GM23248 (cell line): ENCODE measurements around the gene MARK1. TPM values are rescaled to one million over a fixed set of nuclear protein-coding genes. Genes with fewer than 3 reads are reported as not detected.
A peak's percentile ranks its signal among the peaks of the same experiment; 100 is the strongest.

Experiments used
- DNase-seq: peaks from one replicate; pipeline ENCODE4 v3.0.0-alpha.2; 2015
- H2AFZ ChIP-seq: fragments of 200-600 bp; sonication (generic); 2 replicates; pipeline ENCODE4 v1.6.1; 2016; ENCODE audit warnings: antibody characterized with exemption
- H3F3A ChIP-seq: fragments of 200-600 bp; sonication (generic); 2 replicates; pipeline ENCODE4 v1.6.1; 2016; ENCODE audit warnings: mild to moderate bottlenecking, antibody characterized with exemption, mixed run types; ENCODE audit not compliant: insufficient read depth
- H3K27ac ChIP-seq: fragments of 200-600 bp; sonication (generic); 2 replicates; pipeline ENCODE4 v1.5.1; 2016; ENCODE audit warnings: mild to moderate bottlenecking
- H3K27me3 ChIP-seq: fragments of 200-600 bp; sonication (generic); replicated peaks from 2 replicates; pipeline ENCODE4 v1.6.1; 2016; ENCODE audit warnings: mild to moderate bottlenecking; ENCODE audit not compliant: insufficient read depth
- H3K36me3 ChIP-seq: fragments of 200-600 bp; sonication (generic); 2 replicates; pipeline ENCODE4 v1.6.1; 2016; ENCODE audit warnings: low read depth, mild to moderate bottlenecking
- H3K4me1 ChIP-seq: fragments of 200-600 bp; sonication (generic); 2 replicates; pipeline ENCODE4 v1.6.1; 2016; ENCODE audit warnings: mild to moderate bottlenecking; ENCODE audit not compliant: insufficient read depth
- H3K4me2 ChIP-seq: fragments of 200-600 bp; sonication (generic); one replicate; pipeline ENCODE4 v1.6.1; 2016; ENCODE audit warnings: mild to moderate bottlenecking; ENCODE audit not compliant: unreplicated experiment
- H3K4me3 ChIP-seq: fragments of 200-600 bp; sonication (generic); 2 replicates; pipeline ENCODE4 v1.5.1; 2016; ENCODE audit warnings: mild to moderate bottlenecking
- H3K79me2 ChIP-seq: fragments of 200-600 bp; sonication (generic); 2 replicates; pipeline ENCODE4 v1.6.1; 2016; ENCODE audit warnings: mild to moderate bottlenecking; ENCODE audit not compliant: insufficient read depth
- H3K9ac ChIP-seq: fragments of 200-600 bp; sonication (generic); 2 replicates; pipeline ENCODE4 v1.6.1; 2016; ENCODE audit warnings: mild to moderate bottlenecking
- H3K9me2 ChIP-seq: fragments of 200-600 bp; sonication (generic); 2 replicates; pipeline ENCODE4 v1.6.1; 2016; ENCODE audit warnings: mixed run types, mild to moderate bottlenecking, moderate library complexity; ENCODE audit not compliant: insufficient read depth
- H3K9me3 ChIP-seq: fragments of 200-600 bp; sonication (generic); one replicate; pipeline ENCODE4 v1.6.1; 2017; ENCODE audit warnings: low read depth
- H4K20me1 ChIP-seq: fragments of 200-600 bp; sonication (generic); 2 replicates; pipeline ENCODE4 v1.6.0; 2016; ENCODE audit not compliant: insufficient read depth
- EZH2 ChIP-seq: fragments of 200-600 bp; sonication (generic); IDR thresholded peaks from 2 replicates; pipeline ENCODE4 v1.6.1; 2018; ENCODE audit warnings: antibody characterized with exemption, mild to moderate bottlenecking; ENCODE audit not compliant: insufficient read depth, poor library complexity, severe bottlenecking
- EZH2phosphoT487 ChIP-seq: fragments of 200-600 bp; sonication (generic); IDR thresholded peaks from 2 replicates; pipeline ENCODE4 v1.6.1; 2018; ENCODE audit warnings: antibody characterized with exemption, moderate library complexity, mild to moderate bottlenecking, low read depth; ENCODE audit not compliant: insufficient read depth
- WGBS, 2 experiments: methylation state at CpG; one replicate each; pipeline ENCODE4 v1.1.6; 2015 to 2017; ENCODE audit warnings: low lambda C conversion rate in 2 of 2, low coverage in 1 of 2; ENCODE audit errors: missing lambda C conversion rate in 2 of 2; 5-methylcytosine and 5-hydroxymethylcytosine counted together
- in situ Hi-C: fragments of 300-500 bp; cut with MboI; formaldehyde crosslinking; loops from 2 replicates; pipeline ENCODE4 v1.15.0; 2020
- polyA plus RNA-seq: library from polyadenylated mRNA; unstranded; fragments of >200 nt; fragmentation: Nextera tagmentation; extraction: Ambion mirVana; gene quantifications from 2 replicates; pipeline ENCODE4 v1.2.1, GENCODE V29; 2016
- total RNA-seq: library from RNA; depleted of rRNA; stranded (reverse); fragments of >200 nt; shearing (Covaris generic); gene quantifications from 2 replicates; pipeline ENCODE4 v1.2.3, GENCODE V29; 2014

MARK1 gene
- total and polyA plus RNA-seq, 2 experiments from 2014 or later: 0.40 to 0.65 TPM

DNA sequence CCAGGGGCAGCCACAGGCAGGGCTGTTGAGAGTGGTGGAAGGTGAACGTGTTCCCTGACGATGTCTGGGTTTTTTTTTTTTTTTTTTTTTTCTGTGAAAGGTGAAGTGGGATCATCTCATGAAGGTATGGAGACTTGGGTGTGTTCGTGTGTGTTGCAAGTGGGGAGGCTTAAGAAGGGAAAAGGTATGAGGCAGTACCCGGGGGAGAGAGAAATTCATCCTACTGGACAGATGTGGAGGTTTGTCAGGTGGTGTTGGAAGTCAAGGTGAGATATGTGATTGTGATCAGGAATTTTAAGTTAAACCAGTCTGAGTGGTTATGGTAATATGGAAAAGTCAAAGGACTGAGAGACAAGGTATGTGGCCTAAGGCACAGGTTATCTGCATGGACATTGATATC, 167.5 kb downstream of the MARK1 start:
- Histone ChIP-seq H3K27ac (no peak overlapping the region), H3K4me1 (no peaks in the 10 kb centered on the region), H4K20me1 (no peaks in the 10 kb centered on the region), H3K9ac (no peak overlapping the region), H3K9me3 (no peaks in the 10 kb centered on the region), H3K9me2 (no peaks in the 10 kb centered on the region), H3K79me2 (no peaks in the 10 kb centered on the region), H3F3A (no peaks in the 10 kb centered on the region), H3K36me3 (no peaks in the 10 kb centered on the region), H3K4me2 (no peak overlapping the region), H3K27me3 (peaks cover 30% of the 10 kb centered on the region), H2AFZ (no peak overlapping the region), H3K4me3 (no peak overlapping the region)
- in situ Hi-C loops: no loop called here
- WGBS, 2 experiments: 55 to 58% methylated on average over 4 of the region's 4 CpGs
- DNase-seq: no peak
- TF ChIP-seq EZH2phosphoT487: no peak
- TF ChIP-seq EZH2: no peak

DNA sequence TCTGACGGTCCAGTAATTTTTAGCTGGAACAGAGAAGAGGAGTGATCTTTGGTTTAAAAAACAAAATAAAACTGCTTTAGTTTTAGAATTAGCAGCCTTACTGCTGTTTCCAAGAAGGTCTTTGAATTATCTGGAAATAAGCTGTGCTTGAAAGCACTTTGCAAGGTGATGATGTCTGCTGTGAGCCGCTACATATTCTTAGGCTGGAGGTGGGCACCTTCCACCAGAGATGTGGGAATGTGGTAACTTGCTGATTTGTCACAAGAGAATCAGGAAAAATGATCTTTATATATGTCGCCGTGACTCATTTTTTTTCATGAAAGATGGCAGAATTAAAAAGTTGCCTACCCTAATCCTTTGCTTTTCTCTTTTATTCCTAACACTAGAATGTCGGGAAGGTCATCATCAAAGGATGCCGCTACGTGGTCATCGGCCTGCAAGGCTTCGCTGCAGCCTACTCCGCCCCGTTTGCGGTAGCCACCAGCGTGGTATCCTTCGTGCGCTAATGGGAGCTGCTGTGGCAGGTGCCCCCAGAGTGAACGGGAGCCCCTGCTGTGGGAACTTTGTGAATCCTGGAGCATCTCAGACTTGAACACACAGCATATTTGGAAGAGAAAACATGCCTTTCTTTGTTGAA, 168.4 kb downstream of the MARK1 start:
- no peak for DNase-seq
- H3K4me3 ChIP-seq: no peak overlapping the region
- no peaks in the 10 kb centered on the region for H3K4me1 ChIP-seq
- TF ChIP-seq EZH2 (no peak), EZH2phosphoT487 (no peak)
- H3K27me3 ChIP-seq: peaks cover 22% of the 10 kb centered on the region
- H3K9ac ChIP-seq: no peak overlapping the region
- no peaks in the 10 kb centered on the region for H3K9me2 ChIP-seq
- 90 to 94% methylated on average over 16 of the region's 16 CpGs for WGBS, 2 experiments
- no peaks in the 10 kb centered on the region for H3K36me3 ChIP-seq
- no peaks in the 10 kb centered on the region for H3K9me3 ChIP-seq
- no peaks in the 10 kb centered on the region for H3F3A ChIP-seq
- no peak overlapping the region for H2AFZ ChIP-seq
- no peaks in the 10 kb centered on the region for H3K79me2 ChIP-seq
- no peaks in the 10 kb centered on the region for H4K20me1 ChIP-seq
- H3K27ac ChIP-seq: no peak overlapping the region
- in situ Hi-C loops: no loop called here
- H3K4me2 ChIP-seq: no peak overlapping the region

GRCh38 chr1:220696863-220697231, 168.9 kb downstream of the MARK1 start:
- no peak overlapping the region for H3K4me2 ChIP-seq
- H3K27me3 ChIP-seq: peaks cover 21% of the 10 kb centered on the region
- H3K79me2 ChIP-seq: no peaks in the 10 kb centered on the region
- no peak overlapping the region for H3K9ac ChIP-seq
- H4K20me1 ChIP-seq: no peaks in the 10 kb centered on the region
- H3K9me3 ChIP-seq: no peaks in the 10 kb centered on the region
- H3K36me3 ChIP-seq: no peaks in the 10 kb centered on the region
- no peaks in the 10 kb centered on the region for H3F3A ChIP-seq
- DNase-seq: peak; percentile 46
- no peaks in the 10 kb centered on the region for H3K9me2 ChIP-seq
- in situ Hi-C loops: no loop called here
- H3K27ac ChIP-seq: no peak overlapping the region
- 56 to 61% methylated on average over 9 of the region's 9 CpGs for WGBS, 2 experiments
- H3K4me1 ChIP-seq: no peaks in the 10 kb centered on the region
- no peak overlapping the region for H3K4me3 ChIP-seq
- TF ChIP-seq EZH2phosphoT487 (no peak), EZH2 (no peak)
- H2AFZ ChIP-seq: no peak overlapping the region

GRCh38 chr1:220697326-220697725, 169.4 kb downstream of the MARK1 start:
- Histone ChIP-seq H2AFZ (no peak overlapping the region), H3K9me2 (no peaks in the 10 kb centered on the region), H4K20me1 (no peaks in the 10 kb centered on the region), H3K79me2 (no peaks in the 10 kb centered on the region), H3K4me3 (no peak overlapping the region), H3K9ac (no peak overlapping the region), H3K36me3 (no peaks in the 10 kb centered on the region), H3K4me1 (no peaks in the 10 kb centered on the region), H3F3A (no peaks in the 10 kb centered on the region), H3K27ac (no peak overlapping the region), H3K4me2 (no peak overlapping the region), H3K27me3 (peaks cover 16% of the 10 kb centered on the region), H3K9me3 (no peaks in the 10 kb centered on the region)
- TF ChIP-seq EZH2 (no peak), EZH2phosphoT487 (no peak)
- DNase-seq: no peak
- in situ Hi-C loops: no loop called here
- 77 to 79% methylated on average over 6 of the region's 6 CpGs for WGBS, 2 experiments

GRCh38 chr1:220698607-220699016, 170.7 kb downstream of the MARK1 start:
- H3K4me1 ChIP-seq: no peaks in the 10 kb centered on the region
- no peaks in the 10 kb centered on the region for H3K36me3 ChIP-seq
- no peak for TF ChIP-seq EZH2phosphoT487
- no peak for TF ChIP-seq EZH2
- H3K9me3 ChIP-seq: no peaks in the 10 kb centered on the region
- H3K27ac ChIP-seq: no peak overlapping the region
- no peak overlapping the region for H2AFZ ChIP-seq
- no peak overlapping the region for H3K4me3 ChIP-seq
- no peaks in the 10 kb centered on the region for H4K20me1 ChIP-seq
- H3K9ac ChIP-seq: no peak overlapping the region
- no peaks in the 10 kb centered on the region for H3K9me2 ChIP-seq
- WGBS, 2 experiments: 26 to 34% methylated on average over 5 of the region's 5 CpGs
- no peaks in the 10 kb centered on the region for H3K79me2 ChIP-seq
- H3K4me2 ChIP-seq: no peak overlapping the region
- H3F3A ChIP-seq: no peaks in the 10 kb centered on the region
- in situ Hi-C loops: no loop called here
- DNase-seq: no peak
- H3K27me3 ChIP-seq: peaks cover 10% of the 10 kb centered on the region; the same call in 1 of the 2 replicates
